NCI-H1417 treated with DMSO at 0.1 percent for 48 hours (cell line): Measurements from ENCODE around the gene FIG4.
"Not testable (repeated sequence)": the region's sequence is repeated elsewhere in the genome, so short reads cannot be mapped to it uniquely, and the experiment has no call there.

Source experiments
- DNase-seq: peaks from one replicate; lab custom pipeline; 2025; lab: John Stamatoyannopoulos, UW

The FIG4 gene

GRCh38 chr6:109799129-109799528 is 108.0 kb downstream of the FIG4 start:
- DNase-seq, result no peak

GRCh38 chr6:109799664-109800063 is 108.6 kb downstream of the FIG4 start:
- no peak for DNase-seq

- DNase-seq, result no peak
These were observed 109.7 kb downstream of the FIG4 start for GRCh38 chr6:109800771-109801170.

- no peak for DNase-seq
These were observed 110.7 kb downstream of the FIG4 start for GRCh38 chr6:109801794-109802193.

- DNase-seq, result no peak
These were observed 112.9 kb downstream of the FIG4 start for GRCh38 chr6:109804020-109804419.

- no peak for DNase-seq
These were observed 116.8 kb downstream of the FIG4 start for GRCh38 chr6:109807881-109808280.

- DNase-seq, result no peak
These were observed 117.7 kb downstream of the FIG4 start for GRCh38 chr6:109808837-109809236.

GRCh38 chr6:109815054-109815453 is 124.0 kb downstream of the FIG4 start:
- DNase-seq, result no peak

GRCh38 chr6:109816452-109817374 is 125.6 kb downstream of the FIG4 start:
- DNase-seq, result peak; percentile 86

GRCh38 chr6:109820706-109821350 is 129.7 kb downstream of the FIG4 start:
- DNase-seq, result no peak

GRCh38 chr6:109821428-109821827 is 130.3 kb downstream of the FIG4 start:
- DNase-seq, result no peak

- DNase-seq, result no peak
These were observed 133.0 kb downstream of the FIG4 start for GRCh38 chr6:109824105-109824504.

GRCh38 chr6:109826551-109826950 is 135.5 kb downstream of the FIG4 start:
- DNase-seq, result no peak

GRCh38 chr6:109831352-109831751 is 140.3 kb downstream of the FIG4 start:
- not testable (repeated sequence) for DNase-seq

- no peak for DNase-seq
These were observed 143.0 kb downstream of the FIG4 start for GRCh38 chr6:109834131-109834530.

GRCh38 chr6:109834595-109835437 is 143.7 kb downstream of the FIG4 start:
- DNase-seq, result no peak

- no peak for DNase-seq
These were observed 148.9 kb downstream of the FIG4 start for GRCh38 chr6:109840034-109840433.

- no peak for DNase-seq
These were observed 149.7 kb downstream of the FIG4 start for GRCh38 chr6:109840796-109841195.

- DNase-seq, result no peak
These were observed 150.8 kb downstream of the FIG4 start for GRCh38 chr6:109841869-109842268.

- DNase-seq, result no peak
These were observed 161.6 kb downstream of the FIG4 start for GRCh38 chr6:109852713-109853112.

GRCh38 chr6:109853426-109853825 is 162.3 kb downstream of the FIG4 start:
- DNase-seq, result no peak

- no peak for DNase-seq
These were observed 162.9 kb downstream of the FIG4 start for GRCh38 chr6:109853951-109854350.
